ENCODE measurements around the gene NFATC1. TPM values are rescaled to one million over a fixed set of nuclear protein-coding genes. Genes with fewer than 3 reads are reported as not detected.

The NFATC1 gene
- total and polyA plus RNA-seq, 2 experiments from 2014 or later, result 4.2 to 11.3 TPM

DNA sequence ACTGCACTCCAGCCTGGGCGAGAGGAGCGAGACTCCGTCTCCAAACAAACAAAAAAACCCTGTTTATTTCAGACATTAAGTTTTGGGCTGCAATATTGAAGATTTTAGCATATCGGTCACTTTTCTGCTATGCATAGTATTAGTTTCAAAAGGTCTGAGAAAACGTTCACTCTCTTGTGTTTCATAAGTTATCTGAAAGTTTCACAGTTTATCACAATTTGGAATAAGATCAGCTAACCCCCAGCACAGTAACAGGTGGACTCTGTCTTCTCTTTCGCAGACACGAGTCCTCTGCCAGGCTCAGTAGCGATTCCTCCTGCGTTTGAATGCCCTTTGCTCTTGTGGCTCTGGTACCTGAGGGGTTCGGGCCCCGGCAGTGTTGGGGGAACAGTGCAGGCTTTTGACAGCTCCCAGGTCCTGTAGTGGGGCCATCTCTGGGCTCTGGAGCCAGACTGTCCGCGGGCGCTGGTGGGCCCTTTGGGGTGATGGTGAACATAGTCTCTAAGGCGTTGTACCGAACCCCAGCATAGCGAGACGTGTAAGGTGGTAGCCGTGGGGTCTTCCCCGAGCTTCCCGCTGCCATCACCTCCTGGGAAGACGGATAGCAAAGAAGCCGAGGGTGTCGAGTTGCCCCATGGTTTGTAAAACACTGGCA is 20.4 kb downstream of the NFATC1 start:
- Histone ChIP-seq H3K9me3 (ENCODE audit: low read depth) (no peaks in the 10 kb centered on the region), H2AFZ (no peak overlapping the region), H3K79me2 (no peaks in the 10 kb centered on the region), H3K27me3 (no peaks in the 10 kb centered on the region), H3K4me1 (ENCODE audit: insufficient read depth) (no peaks in the 10 kb centered on the region), H3K4me2 (no peak overlapping the region), H3K4me3 (no peak overlapping the region), H3K36me3 (replicated peaks; ENCODE audit: insufficient read depth, low read depth) (no peaks in the 10 kb centered on the region), H4K20me1 (ENCODE audit: insufficient read depth, poor library complexity, severe bottlenecking) (no peaks in the 10 kb centered on the region), H3K27ac (no peak overlapping the region), H3K9me2 (replicated peaks; ENCODE audit: insufficient read depth) (no peaks in the 10 kb centered on the region)
- DNase-seq (ENCODE audit: low spot score), result no peak
- 90% methylated on average over 23 of the region's 24 CpGs for WGBS (ENCODE audit: low lambda C conversion rate, missing lambda C conversion rate)
- TF ChIP-seq EZH2 (IDR thresholded peaks at IDR 0.05; ENCODE audit: borderline replicate concordance), result no peak
- TF ChIP-seq EZH2phosphoT487 (IDR thresholded peaks at IDR 0.05; ENCODE audit: low read depth, severe bottlenecking, unreplicated experiment), result no peak
- TF ChIP-seq, protein P1, sequence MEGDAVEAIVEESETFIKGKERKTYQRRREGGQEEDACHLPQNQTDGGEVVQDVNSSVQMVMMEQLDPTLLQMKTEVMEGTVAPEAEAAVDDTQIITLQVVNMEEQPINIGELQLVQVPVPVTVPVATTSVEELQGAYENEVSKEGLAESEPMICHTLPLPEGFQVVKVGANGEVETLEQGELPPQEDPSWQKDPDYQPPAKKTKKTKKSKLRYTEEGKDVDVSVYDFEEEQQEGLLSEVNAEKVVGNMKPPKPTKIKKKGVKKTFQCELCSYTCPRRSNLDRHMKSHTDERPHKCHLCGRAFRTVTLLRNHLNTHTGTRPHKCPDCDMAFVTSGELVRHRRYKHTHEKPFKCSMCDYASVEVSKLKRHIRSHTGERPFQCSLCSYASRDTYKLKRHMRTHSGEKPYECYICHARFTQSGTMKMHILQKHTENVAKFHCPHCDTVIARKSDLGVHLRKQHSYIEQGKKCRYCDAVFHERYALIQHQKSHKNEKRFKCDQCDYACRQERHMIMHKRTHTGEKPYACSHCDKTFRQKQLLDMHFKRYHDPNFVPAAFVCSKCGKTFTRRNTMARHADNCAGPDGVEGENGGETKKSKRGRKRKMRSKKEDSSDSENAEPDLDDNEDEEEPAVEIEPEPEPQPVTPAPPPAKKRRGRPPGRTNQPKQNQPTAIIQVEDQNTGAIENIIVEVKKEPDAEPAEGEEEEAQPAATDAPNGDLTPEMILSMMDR (IDR thresholded peaks at IDR 0.05; ENCODE audit: poor library complexity), result no peak

DNA sequence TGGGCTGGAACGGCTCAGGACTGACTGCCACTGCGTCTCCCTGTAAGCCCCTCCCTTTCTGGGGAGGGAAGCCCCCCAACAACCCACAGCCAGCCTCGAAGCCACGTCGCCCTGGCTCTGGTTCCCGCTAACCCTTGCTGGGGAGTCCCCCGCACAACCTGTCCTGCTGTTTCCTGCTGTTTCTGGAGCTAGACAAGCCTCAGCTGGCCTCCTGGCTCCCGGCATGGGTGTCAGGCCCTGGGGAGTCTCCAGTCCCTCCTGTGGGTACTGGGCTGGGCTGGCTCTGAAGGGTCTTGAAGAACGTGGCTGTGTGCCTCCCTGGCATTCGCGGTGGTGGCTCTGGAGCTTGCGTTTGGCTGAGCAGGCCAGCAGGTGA is 20.9 kb downstream of the NFATC1 start:
- no peak for DNase-seq (ENCODE audit: low spot score)
- no peak overlapping the region for H3K4me3 ChIP-seq
- H3K79me2 ChIP-seq, result no peaks in the 10 kb centered on the region
- no peak overlapping the region for H2AFZ ChIP-seq
- no peaks in the 10 kb centered on the region for H3K36me3 ChIP-seq (replicated peaks; ENCODE audit: insufficient read depth, low read depth)
- WGBS (ENCODE audit: low lambda C conversion rate, missing lambda C conversion rate), result 91% methylated on average over 12 of the region's 12 CpGs
- TF ChIP-seq, protein P1 (IDR thresholded peaks at IDR 0.05; ENCODE audit: poor library complexity), result no peak
- TF ChIP-seq EZH2phosphoT487 (IDR thresholded peaks at IDR 0.05; ENCODE audit: low read depth, severe bottlenecking, unreplicated experiment), result no peak
- TF ChIP-seq EZH2 (IDR thresholded peaks at IDR 0.05; ENCODE audit: borderline replicate concordance), result no peak
- H3K9me3 ChIP-seq (ENCODE audit: low read depth), result no peaks in the 10 kb centered on the region
- no peaks in the 10 kb centered on the region for H3K4me1 ChIP-seq (ENCODE audit: insufficient read depth)
- no peaks in the 10 kb centered on the region for H3K27me3 ChIP-seq
- H3K27ac ChIP-seq, result no peak overlapping the region
- H4K20me1 ChIP-seq (ENCODE audit: insufficient read depth, poor library complexity, severe bottlenecking), result no peaks in the 10 kb centered on the region
- no peak overlapping the region for H3K4me2 ChIP-seq
- no peaks in the 10 kb centered on the region for H3K9me2 ChIP-seq (replicated peaks; ENCODE audit: insufficient read depth)

DNA sequence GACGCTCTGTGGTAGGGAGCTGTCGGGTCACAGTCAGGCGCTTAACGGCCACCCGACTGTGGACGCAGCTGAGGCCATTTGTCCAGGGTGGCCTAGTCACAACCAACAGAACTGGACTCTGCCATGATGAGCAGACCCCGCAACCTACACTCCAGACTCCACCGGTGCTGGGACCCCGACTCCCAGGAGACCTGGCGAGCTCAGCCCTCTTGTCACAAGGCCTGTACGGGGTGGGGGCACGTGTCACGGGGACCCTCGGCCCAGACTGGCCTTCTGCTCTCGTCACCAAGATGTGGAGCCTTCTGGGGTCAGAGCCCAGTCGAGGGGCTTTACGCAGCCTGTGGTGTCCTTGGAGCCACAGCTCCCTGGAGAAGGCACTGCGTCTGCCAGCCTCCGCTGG is 22.5 kb downstream of the NFATC1 start:
- DNase-seq (ENCODE audit: low spot score), result no peak
- no peak overlapping the region for H2AFZ ChIP-seq
- no peaks in the 10 kb centered on the region for H3K79me2 ChIP-seq
- no peaks in the 10 kb centered on the region for H3K27me3 ChIP-seq
- no peak overlapping the region for H3K4me2 ChIP-seq
- no peaks in the 10 kb centered on the region for H3K4me1 ChIP-seq (ENCODE audit: insufficient read depth)
- no peak overlapping the region for H3K27ac ChIP-seq
- H3K9me2 ChIP-seq (replicated peaks; ENCODE audit: insufficient read depth), result no peaks in the 10 kb centered on the region
- no peak overlapping the region for H3K4me3 ChIP-seq
- no peaks in the 10 kb centered on the region for H3K36me3 ChIP-seq (replicated peaks; ENCODE audit: insufficient read depth, low read depth)
- H3K9me3 ChIP-seq (ENCODE audit: low read depth), result no peaks in the 10 kb centered on the region
- no peak for TF ChIP-seq EZH2phosphoT487 (IDR thresholded peaks at IDR 0.05; ENCODE audit: low read depth, severe bottlenecking, unreplicated experiment)
- TF ChIP-seq, protein P1 (IDR thresholded peaks at IDR 0.05; ENCODE audit: poor library complexity), result no peak
- TF ChIP-seq EZH2 (IDR thresholded peaks at IDR 0.05; ENCODE audit: borderline replicate concordance), result no peak
- 96% methylated on average over 19 of the region's 19 CpGs for WGBS (ENCODE audit: low lambda C conversion rate, missing lambda C conversion rate)
- no peaks in the 10 kb centered on the region for H4K20me1 ChIP-seq (ENCODE audit: insufficient read depth, poor library complexity, severe bottlenecking)
